Right lobe of liver (tissue), 6 donors: ENCODE measurements around the gene FRAT2. TPM values are rescaled to one million over a fixed set of nuclear protein-coding genes. Genes with fewer than 3 reads are reported as not detected.

Source experiments
- ATAC-seq, 4 donors: fragments of 200-7000 bp; cut with Tn5 transposase; one replicate each; pipeline ENCODE4 v1.9.1; 2020; ENCODE audit warnings: mild to moderate bottlenecking in 4 of 4, moderate library complexity in 4 of 4
- DNase-seq, 3 donors: peaks; one replicate each; pipeline ENCODE4 v3.0.0-alpha.2; 2020
- H3K27ac ChIP-seq, 3 donors: fragments of 200-600 bp; one replicate each; pipeline ENCODE4 v1.8.0; 2022
- H3K27me3 ChIP-seq, 2 donors: fragments of 200-600 bp; one replicate each; pipeline ENCODE4 v1.8.0; 2022
- H3K36me3 ChIP-seq, 4 donors: fragments of 200-600 bp; sonication (generic) in 1 of 4; one replicate each; pipeline versions ENCODE4 v1.5.1 to v1.8.0; 2017 to 2022; ENCODE audit warnings: control low read depth in 1 of 4
- H3K4me1 ChIP-seq, 4 donors: fragments of 200-600 bp; sonication (generic) in 1 of 4; one replicate each; pipeline versions ENCODE4 v1.5.1 to v1.8.0; 2017 to 2022; ENCODE audit warnings: control low read depth in 1 of 4
- H3K4me3 ChIP-seq, 3 donors: fragments of 200-600 bp; one replicate each; pipeline ENCODE4 v1.8.0; 2022
- H3K9me3 ChIP-seq, 4 donors: fragments of 200-600 bp; sonication (generic) in 1 of 4; one replicate each; pipeline versions ENCODE4 v1.5.1 to v1.8.0; 2017 to 2022; ENCODE audit warnings: control low read depth in 1 of 4
- POLR2A ChIP-seq: fragments of 450-650 bp; IDR thresholded peaks from one replicate; pipeline ENCODE4 v1.6.1; 2017; ENCODE audit warnings: antibody characterized with exemption, mild to moderate bottlenecking
- WGBS: methylation state at CpG from one replicate; pipeline ENCODE4 v1.1.6; 2018; ENCODE audit warnings: low coverage, low lambda C conversion rate; ENCODE audit not compliant: insufficient coverage; ENCODE audit errors: missing lambda C conversion rate; 5-methylcytosine and 5-hydroxymethylcytosine counted together
- intact Hi-C, 2 donors: fragments of 100-400 bp; cut with DNase I; formaldehyde crosslinking; loops; one replicate each; pipeline versions ENCODE4 v1.11.2 to v1.14.1; 2022
- total RNA-seq, 6 experiments: library from RNA; depleted of rRNA in 2 of 6; stranded (reverse); fragments of >200 nt in 2 of 6; fragmentation: NEBNext Ultra II Directional in 3 of 6; extraction: Animal tissue kit (Norgen Biotek cat#: 25700) in 3 of 6; gene quantifications; one replicate each; pipeline versions ENCODE4 v1.1.0 to v1.2.4, GENCODE V29; 2016 to 2023
- TF ChIP-seq, protein P1 (sequence below), 4 donors: fragments of 200-600 bp in 3 of 4; fragments of 450-650 bp in 1 of 4; IDR thresholded peaks; one replicate each; pipeline versions ENCODE4 v1.5.1 to v1.8.0; 2016 to 2022; ENCODE audit warnings: antibody characterized with exemption in 4 of 4, mild to moderate bottlenecking in 2 of 4
- donor health status: DM: no; HTN: yes; CAD: no.
- donor health status: DM: no; HTN: no; CAD: no.
- donor health status: DM: no; HTN: no; CAD: no.
- donor health status: DM: no; HTN: yes; CAD: no.
- donor health status: DM: no; HTN: yes; CAD: no.

The FRAT2 gene
- total RNA-seq, 6 experiments from 2014 or later: 8.3 to 11.4 (median 9.7) TPM

DNA sequence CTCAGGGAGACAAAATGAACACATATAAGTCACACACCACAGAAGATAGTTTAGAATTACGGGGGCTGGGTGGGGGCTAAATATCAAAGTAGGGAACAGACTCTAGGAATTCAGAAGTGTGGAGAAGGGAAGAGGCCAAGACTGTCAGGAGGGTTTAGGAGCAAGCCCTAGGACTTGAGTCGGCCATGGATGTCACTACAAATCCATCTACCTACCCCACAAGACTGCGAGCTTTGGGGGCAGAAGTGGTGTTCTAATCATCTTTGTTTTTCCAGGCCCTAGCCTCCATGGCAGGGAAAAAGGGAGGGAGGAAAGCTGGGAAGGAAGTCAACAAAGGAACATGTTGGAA is 36.3 kb downstream of the FRAT2 start:
- peak overlapping the region; percentile 23 to 74 (median 71) for H3K27ac ChIP-seq
- WGBS: 50% methylated on average over 3 of the region's 3 CpGs
- intact Hi-C loops: no loop called here
- no peak for TF ChIP-seq POLR2A
- TF ChIP-seq, protein P1, sequence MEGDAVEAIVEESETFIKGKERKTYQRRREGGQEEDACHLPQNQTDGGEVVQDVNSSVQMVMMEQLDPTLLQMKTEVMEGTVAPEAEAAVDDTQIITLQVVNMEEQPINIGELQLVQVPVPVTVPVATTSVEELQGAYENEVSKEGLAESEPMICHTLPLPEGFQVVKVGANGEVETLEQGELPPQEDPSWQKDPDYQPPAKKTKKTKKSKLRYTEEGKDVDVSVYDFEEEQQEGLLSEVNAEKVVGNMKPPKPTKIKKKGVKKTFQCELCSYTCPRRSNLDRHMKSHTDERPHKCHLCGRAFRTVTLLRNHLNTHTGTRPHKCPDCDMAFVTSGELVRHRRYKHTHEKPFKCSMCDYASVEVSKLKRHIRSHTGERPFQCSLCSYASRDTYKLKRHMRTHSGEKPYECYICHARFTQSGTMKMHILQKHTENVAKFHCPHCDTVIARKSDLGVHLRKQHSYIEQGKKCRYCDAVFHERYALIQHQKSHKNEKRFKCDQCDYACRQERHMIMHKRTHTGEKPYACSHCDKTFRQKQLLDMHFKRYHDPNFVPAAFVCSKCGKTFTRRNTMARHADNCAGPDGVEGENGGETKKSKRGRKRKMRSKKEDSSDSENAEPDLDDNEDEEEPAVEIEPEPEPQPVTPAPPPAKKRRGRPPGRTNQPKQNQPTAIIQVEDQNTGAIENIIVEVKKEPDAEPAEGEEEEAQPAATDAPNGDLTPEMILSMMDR (IDR thresholded peaks at IDR 0.05): no peak
- peaks cover 0 to 37% (median 13%) of the 10 kb centered on the region in 4 donors for H3K4me1 ChIP-seq
- no peaks in the 10 kb centered on the region for H3K36me3 ChIP-seq
- no peaks in the 10 kb centered on the region for H3K27me3 ChIP-seq
- ATAC-seq (no peak), DNase-seq (no peak)
- no peaks in the 10 kb centered on the region for H3K9me3 ChIP-seq
- no peak overlapping the region for H3K4me3 ChIP-seq

DNA sequence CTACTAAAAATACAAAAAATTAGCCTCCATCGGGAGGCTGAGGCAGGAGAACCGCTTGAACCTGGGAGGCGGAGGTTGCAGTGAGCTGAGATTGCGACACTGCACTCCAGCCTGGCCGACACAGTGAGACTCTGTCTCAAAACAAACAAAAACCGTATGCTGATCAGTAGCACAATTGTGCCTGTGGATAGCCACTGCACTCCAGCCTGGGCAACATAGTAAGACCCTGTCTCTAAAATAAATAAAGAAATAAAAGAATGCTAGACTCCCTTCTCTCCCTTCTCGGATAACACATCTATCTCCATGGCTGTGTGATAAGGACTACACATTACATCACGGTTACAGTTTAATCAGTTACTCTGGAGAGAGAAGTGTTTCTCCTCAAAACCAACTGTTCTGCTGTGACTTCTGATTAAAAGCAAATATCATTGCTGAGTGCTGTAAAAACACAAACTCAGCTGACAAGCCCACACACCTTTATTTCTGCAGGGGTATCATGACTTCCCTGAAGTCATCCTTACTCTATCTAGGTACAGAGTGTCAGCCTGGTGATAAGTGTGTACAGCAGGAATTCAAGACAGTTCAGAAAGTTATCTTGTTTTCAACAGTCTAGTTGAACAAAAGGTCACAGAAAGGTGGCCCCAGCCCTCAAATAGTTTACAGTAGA is 36.8 kb downstream of the FRAT2 start:
- Histone ChIP-seq H3K4me1 (peaks cover 0 to 39% (median 13%) of the 10 kb centered on the region in 4 donors), H3K27me3 (no peaks in the 10 kb centered on the region), H3K36me3 (no peaks in the 10 kb centered on the region), H3K9me3 (no peaks in the 10 kb centered on the region), H3K4me3 (no peak overlapping the region), H3K27ac (peak overlapping the region; percentile 23 to 74 (median 71))
- peak; percentile 57 to 83 (median 61) for ATAC-seq
- 30% methylated on average over 8 of the region's 8 CpGs for WGBS
- DNase-seq: peak in 1 of 3 donors; percentile 53
- intact Hi-C loops: no loop called here
- no peak for TF ChIP-seq POLR2A
- TF ChIP-seq, protein P1 (IDR thresholded peaks at IDR 0.05): no peak

GRCh38 chr10:97292862-97293198 is 41.7 kb downstream of the FRAT2 start:
- no peaks in the 10 kb centered on the region for H3K27me3 ChIP-seq
- H3K36me3 ChIP-seq: peaks cover 0 to 1% (median 0%) of the 10 kb centered on the region in 4 donors
- ATAC-seq (no peak), DNase-seq (no peak)
- intact Hi-C loops: no loop called here
- no peaks in the 10 kb centered on the region for H3K9me3 ChIP-seq
- no peak overlapping the region for H3K4me3 ChIP-seq
- no peak overlapping the region for H3K27ac ChIP-seq
- WGBS: 50% methylated on average over 3 of the region's 3 CpGs
- H3K4me1 ChIP-seq: peaks cover 0 to 25% (median 11%) of the 10 kb centered on the region in 4 donors
- TF ChIP-seq, protein P1 (IDR thresholded peaks at IDR 0.05): no peak
- TF ChIP-seq POLR2A: no peak

DNA sequence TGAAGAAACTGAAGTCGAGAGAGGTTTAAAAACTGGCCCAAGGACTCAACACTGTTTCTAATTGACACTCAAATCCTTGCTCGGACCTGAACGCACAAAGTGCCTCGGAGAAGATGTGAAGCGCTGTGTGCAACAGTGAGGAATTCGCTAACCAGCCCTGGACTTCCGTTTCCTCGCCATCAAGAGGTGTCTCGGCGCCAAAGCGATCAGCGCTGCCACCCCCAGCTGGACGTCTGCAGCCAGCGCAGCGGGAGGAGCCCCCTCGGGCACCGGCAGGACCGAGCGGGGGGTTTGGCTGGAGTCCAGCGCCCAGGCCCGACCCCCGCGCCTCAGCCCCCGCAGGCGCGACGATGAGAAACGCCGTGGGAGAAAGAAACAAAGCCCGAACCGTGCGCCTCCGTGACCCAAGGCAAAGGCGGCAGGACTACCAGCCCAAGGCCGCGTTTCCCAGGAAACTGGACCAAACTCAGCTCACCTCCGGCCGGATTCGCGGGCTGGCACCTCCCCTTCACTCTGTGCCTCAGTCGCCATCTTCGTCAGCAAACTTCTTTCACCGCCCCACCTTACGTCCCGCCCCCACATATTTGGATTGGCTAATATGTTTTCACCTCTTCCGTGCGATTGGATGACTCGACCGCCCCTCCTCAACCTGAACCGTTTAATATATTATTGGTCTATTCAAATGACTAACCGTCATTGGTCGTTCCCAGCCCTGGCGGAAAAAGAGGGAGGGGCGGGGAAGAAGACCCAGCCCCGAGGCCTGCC is 42.2 kb downstream of the FRAT2 start, which contains the start of gene ARHGAP19:
Gene ARHGAP19 (minus strand): TSS at position 541 of the 765 bp plus-strand sequence. CDS start 10 bp downstream, at position 531.
- H3K4me1 ChIP-seq: peaks cover 0 to 20% (median 9%) of the 10 kb centered on the region in 4 donors
- 1% methylated on average over 29 of the region's 55 CpGs for WGBS
- DNase-seq (peak; percentile 92 to 96 (median 96)), ATAC-seq (peak; percentile 94 to 98 (median 96))
- H3K27ac ChIP-seq: peak within 1 kb of the TSS; percentile 87 to 90 (median 90)
- H3K36me3 ChIP-seq: peaks cover 0 to 7% (median 0%) of the 10 kb centered on the region in 4 donors
- H3K27me3 ChIP-seq: no peaks in the 10 kb centered on the region
- intact Hi-C loops: no loop called here
- no peaks in the 10 kb centered on the region for H3K9me3 ChIP-seq
- TF ChIP-seq, protein P1 (IDR thresholded peaks at IDR 0.05): no peak
- peak; percentile 84 for TF ChIP-seq POLR2A
- peak within 1 kb of the TSS; percentile 61 to 88 (median 83) for H3K4me3 ChIP-seq
